Cardiac septum (tissue), 1 donor: ENCODE data around the gene NTN4. TPM values are rescaled to one million over a fixed set of nuclear protein-coding genes. Genes with fewer than 3 reads are reported as not detected.

ENCODE experiments used
- DNase-seq: peaks from one replicate; pipeline ENCODE4 v3.0.0-alpha.2; 2020; ENCODE audit warnings: low spot score
- intact Hi-C: fragments of 100-400 bp; cut with DNase I; formaldehyde crosslinking; loops from one replicate; pipeline ENCODE4 v1.14.0; 2022
- total RNA-seq: library from RNA; stranded (reverse); fragmentation: NEBNext Ultra II Directional; extraction: Animal tissue kit (Norgen Biotek cat#: 25700); gene quantifications from one replicate; pipeline ENCODE4 v1.2.1, GENCODE V29; 2021
- donor health status: DM: no; HTN: no; CAD: no.

The NTN4 gene
- total RNA-seq, 1 donor from 2014 or later, result 77.8 TPM

- intact Hi-C loops, result loop anchor here (2.0 kb wide), 1 partner anchor 16 kb away; no protein-coding TSS in a partner anchor
Measured at GRCh38 chr12:95608252-95609033, 182.1 kb downstream of the NTN4 start.

More at GRCh38 chr12:95608252-95609033, 182.1 kb downstream of the NTN4 start:
- peak; percentile 85 for DNase-seq

Other genes with a start within 250 kb of the NTN4 start
- gene USP44, start 239.3 kb downstream of the NTN4 start, total RNA-seq, result 0.35 TPM
- 10.1 TPM for gene SNRPF, start 68.2 kb upstream of the NTN4 start, total RNA-seq
- gene CCDC38, start 151.8 kb upstream of the NTN4 start, total RNA-seq, result not detected
- 0.38 TPM for gene AMDHD1, start 152.6 kb upstream of the NTN4 start, total RNA-seq
- 0.22 TPM for gene HAL, start 205.6 kb upstream of the NTN4 start, total RNA-seq
- gene LTA4H, start 244.8 kb upstream of the NTN4 start, total RNA-seq, result 35.5 TPM